ENCODE measurements around the gene CYB5D1.

Gene CYB5D1

DNA sequence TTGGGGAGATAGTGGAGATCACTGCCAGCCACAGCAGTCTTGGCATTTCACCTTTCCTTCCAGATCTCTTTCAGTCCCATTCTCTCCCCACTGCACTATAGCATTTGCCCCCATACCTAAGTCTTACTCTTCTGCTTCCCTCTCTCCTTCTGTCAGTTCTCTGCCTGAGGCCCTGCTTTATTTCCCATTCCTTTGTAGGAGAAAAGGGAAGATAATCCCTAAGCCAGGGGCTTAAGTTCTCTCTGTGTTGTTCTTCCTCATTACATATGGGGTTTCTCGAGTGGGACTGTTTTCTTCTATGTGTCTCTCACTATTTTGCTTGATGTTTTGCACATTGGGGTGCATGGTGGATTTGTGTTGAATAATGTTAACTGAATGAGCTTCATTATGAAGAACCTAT lies 17.4 kb upstream of the CYB5D1 start:
- Histone ChIP-seq H3K27me3 (ENCODE audit: insufficient read depth, poor library complexity, severe bottlenecking) (no peaks in the 10 kb centered on the region), H3K27ac (replicated peaks) (peak overlapping the region; percentile 95), H3K4me3 (replicated peaks; ENCODE audit: insufficient read depth, low read length) (no peak overlapping the region)
- TF ChIP-seq, protein P1, sequence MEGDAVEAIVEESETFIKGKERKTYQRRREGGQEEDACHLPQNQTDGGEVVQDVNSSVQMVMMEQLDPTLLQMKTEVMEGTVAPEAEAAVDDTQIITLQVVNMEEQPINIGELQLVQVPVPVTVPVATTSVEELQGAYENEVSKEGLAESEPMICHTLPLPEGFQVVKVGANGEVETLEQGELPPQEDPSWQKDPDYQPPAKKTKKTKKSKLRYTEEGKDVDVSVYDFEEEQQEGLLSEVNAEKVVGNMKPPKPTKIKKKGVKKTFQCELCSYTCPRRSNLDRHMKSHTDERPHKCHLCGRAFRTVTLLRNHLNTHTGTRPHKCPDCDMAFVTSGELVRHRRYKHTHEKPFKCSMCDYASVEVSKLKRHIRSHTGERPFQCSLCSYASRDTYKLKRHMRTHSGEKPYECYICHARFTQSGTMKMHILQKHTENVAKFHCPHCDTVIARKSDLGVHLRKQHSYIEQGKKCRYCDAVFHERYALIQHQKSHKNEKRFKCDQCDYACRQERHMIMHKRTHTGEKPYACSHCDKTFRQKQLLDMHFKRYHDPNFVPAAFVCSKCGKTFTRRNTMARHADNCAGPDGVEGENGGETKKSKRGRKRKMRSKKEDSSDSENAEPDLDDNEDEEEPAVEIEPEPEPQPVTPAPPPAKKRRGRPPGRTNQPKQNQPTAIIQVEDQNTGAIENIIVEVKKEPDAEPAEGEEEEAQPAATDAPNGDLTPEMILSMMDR (IDR thresholded peaks at IDR 0.05; ENCODE audit: insufficient read depth, low read length): no peak
- TF ChIP-seq GABPA (IDR thresholded peaks at IDR 0.05; ENCODE audit: low read depth): no peak
- TF ChIP-seq, protein P2, sequence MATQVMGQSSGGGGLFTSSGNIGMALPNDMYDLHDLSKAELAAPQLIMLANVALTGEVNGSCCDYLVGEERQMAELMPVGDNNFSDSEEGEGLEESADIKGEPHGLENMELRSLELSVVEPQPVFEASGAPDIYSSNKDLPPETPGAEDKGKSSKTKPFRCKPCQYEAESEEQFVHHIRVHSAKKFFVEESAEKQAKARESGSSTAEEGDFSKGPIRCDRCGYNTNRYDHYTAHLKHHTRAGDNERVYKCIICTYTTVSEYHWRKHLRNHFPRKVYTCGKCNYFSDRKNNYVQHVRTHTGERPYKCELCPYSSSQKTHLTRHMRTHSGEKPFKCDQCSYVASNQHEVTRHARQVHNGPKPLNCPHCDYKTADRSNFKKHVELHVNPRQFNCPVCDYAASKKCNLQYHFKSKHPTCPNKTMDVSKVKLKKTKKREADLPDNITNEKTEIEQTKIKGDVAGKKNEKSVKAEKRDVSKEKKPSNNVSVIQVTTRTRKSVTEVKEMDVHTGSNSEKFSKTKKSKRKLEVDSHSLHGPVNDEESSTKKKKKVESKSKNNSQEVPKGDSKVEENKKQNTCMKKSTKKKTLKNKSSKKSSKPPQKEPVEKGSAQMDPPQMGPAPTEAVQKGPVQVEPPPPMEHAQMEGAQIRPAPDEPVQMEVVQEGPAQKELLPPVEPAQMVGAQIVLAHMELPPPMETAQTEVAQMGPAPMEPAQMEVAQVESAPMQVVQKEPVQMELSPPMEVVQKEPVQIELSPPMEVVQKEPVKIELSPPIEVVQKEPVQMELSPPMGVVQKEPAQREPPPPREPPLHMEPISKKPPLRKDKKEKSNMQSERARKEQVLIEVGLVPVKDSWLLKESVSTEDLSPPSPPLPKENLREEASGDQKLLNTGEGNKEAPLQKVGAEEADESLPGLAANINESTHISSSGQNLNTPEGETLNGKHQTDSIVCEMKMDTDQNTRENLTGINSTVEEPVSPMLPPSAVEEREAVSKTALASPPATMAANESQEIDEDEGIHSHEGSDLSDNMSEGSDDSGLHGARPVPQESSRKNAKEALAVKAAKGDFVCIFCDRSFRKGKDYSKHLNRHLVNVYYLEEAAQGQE (IDR thresholded peaks at IDR 0.05; ENCODE audit: insufficient replicate concordance, low read depth): no peak
- TF ChIP-seq POLR2AphosphoS5 (IDR thresholded peaks at IDR 0.05; ENCODE audit: low read depth): no peak
- TF ChIP-seq SPI1 (IDR thresholded peaks at IDR 0.05; ENCODE audit: borderline replicate concordance, low read depth): no peak
- DNase-seq (ENCODE audit: low read depth in 1 of 2, low spot score in 1 of 2): no peak

DNA sequence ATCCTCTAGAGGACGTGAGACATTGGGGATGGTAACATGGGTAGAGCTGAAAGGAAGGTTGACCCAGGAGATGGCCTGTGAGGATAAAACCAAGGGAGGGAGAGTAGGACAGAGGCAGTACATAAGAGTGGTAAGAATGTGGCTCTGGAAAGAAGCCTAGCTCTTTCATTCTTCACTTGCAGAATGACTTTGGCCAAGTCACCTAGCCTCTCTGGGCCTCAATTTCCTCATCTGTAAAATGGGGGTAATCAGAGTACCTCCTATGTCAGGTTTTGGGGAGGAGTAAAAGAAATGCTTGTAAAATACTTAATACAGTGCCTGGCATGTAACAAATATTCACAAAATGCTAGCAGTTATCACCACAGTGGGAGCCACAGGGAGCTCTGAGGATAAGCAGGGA lies 16.9 kb upstream of the CYB5D1 start:
- peak overlapping the region; percentile 56 for H3K4me3 ChIP-seq (replicated peaks; ENCODE audit: insufficient read depth, low read length)
- no peaks in the 10 kb centered on the region for H3K27me3 ChIP-seq (ENCODE audit: insufficient read depth, poor library complexity, severe bottlenecking)
- peak overlapping the region; percentile 95 for H3K27ac ChIP-seq (replicated peaks)
- DNase-seq (ENCODE audit: low read depth in 1 of 2, low spot score in 1 of 2): no peak
- TF ChIP-seq GABPA (IDR thresholded peaks at IDR 0.05; ENCODE audit: low read depth) (no peak), SPI1 (IDR thresholded peaks at IDR 0.05; ENCODE audit: borderline replicate concordance, low read depth) (no peak), POLR2AphosphoS5 (IDR thresholded peaks at IDR 0.05; ENCODE audit: low read depth) (no peak)
- TF ChIP-seq, protein P1 (IDR thresholded peaks at IDR 0.05; ENCODE audit: insufficient read depth, low read length): no peak
- TF ChIP-seq, protein P2 (IDR thresholded peaks at IDR 0.05; ENCODE audit: insufficient replicate concordance, low read depth): no peak

DNA sequence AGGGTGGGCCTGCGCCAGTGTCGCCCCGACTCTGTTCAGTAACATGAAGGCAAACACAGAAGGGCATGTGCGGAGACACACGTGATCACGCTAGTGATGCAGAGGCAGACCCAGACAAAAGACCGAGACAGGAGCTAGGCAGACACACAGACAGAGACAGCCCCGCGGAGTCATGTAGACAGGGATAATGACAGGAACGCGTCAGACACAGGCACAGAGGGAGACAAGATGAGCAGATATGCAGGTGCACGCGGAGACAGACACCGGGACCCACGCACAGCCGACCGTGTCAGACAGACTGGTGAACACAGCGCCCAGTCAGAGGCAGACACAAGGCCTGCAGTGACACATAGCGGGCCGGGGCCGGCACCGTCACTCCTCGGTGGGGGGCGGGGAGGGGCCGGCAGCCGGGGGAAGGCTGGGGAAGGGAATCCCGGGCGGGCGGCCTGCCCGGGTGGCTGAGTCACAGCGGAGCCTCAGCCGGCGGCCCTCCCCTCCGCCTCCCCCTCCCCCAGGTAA lies 16.3 kb upstream of the CYB5D1 start:
- DNase-seq (ENCODE audit: low read depth in 1 of 2, low spot score in 1 of 2): peak in 1 of 2 experiments; percentile 63
- Histone ChIP-seq H3K27me3 (ENCODE audit: insufficient read depth, poor library complexity, severe bottlenecking) (no peaks in the 10 kb centered on the region), H3K4me3 (replicated peaks; ENCODE audit: insufficient read depth, low read length) (peak overlapping the region; percentile 56), H3K27ac (replicated peaks) (peak overlapping the region; percentile 95)
- 0 out of 2 replicates have a peak, but pooled peaks have one; percentile 7 for TF ChIP-seq POLR2AphosphoS5 (IDR thresholded peaks at IDR 0.05; ENCODE audit: low read depth)
- TF ChIP-seq, protein P2 (IDR thresholded peaks at IDR 0.05; ENCODE audit: insufficient replicate concordance, low read depth): no peak

All from HL-60 (cell line).